GM18868 (cell line): Measurements from ENCODE around the gene CPXM2.
"Not testable (repeated sequence)": the region's sequence is repeated elsewhere in the genome, so short reads cannot be mapped to it uniquely, and the experiment has no call there.

ENCODE experiments used
- ATAC-seq: cut with Tn5 transposase; IDR thresholded peaks from one replicate; pipeline ENCODE4 v1.9.1; 2021; ENCODE audit warnings: mild to moderate bottlenecking, moderate library complexity; ENCODE audit not compliant: unreplicated experiment

The CPXM2 gene

GRCh38 chr10:123747426-123747825, 144.2 kb downstream of the CPXM2 start:
- ATAC-seq: no peak

DNA sequence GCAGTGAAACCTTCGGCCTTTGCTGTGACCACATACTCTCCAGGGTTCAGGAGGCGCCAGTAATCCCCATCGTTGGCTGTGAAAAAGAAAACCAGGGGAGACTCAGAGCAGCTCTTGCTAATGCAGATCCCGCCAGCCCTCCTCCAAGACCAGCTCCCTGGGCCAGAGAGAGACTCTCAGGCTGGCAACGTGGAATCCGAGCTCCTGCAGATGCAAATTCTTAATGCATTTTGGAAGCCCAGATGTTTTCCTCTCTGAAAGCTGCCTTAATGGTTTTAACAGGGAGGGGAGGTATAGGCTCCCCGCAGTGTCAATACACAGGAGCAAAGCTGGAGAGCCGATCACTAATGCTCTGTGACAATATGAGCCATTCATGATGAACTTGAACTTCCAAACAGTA, 144.7 kb downstream of the CPXM2 start:
- no peak for ATAC-seq

- no peak for ATAC-seq
Observed at GRCh38 chr10:123746520-123746919, 145.1 kb downstream of the CPXM2 start.

GRCh38 chr10:123746061-123746460, 145.5 kb downstream of the CPXM2 start:
- ATAC-seq: no peak

DNA sequence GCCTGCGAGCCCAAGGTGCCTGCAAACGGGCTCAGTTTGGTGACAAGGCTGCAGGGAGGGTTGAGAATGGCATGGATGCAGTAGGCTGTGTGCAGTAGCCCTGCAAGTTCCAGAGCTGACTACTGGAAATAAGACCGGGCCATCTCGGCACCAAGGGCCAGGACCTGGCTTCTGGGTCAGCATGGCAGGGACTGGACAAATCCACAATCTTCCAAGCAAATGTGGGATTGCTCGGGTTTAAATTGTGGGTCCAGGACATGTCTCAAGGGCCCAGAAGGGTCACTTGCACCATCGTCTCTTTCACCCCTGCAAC, 147.4 kb downstream of the CPXM2 start:
- no peak for ATAC-seq

DNA sequence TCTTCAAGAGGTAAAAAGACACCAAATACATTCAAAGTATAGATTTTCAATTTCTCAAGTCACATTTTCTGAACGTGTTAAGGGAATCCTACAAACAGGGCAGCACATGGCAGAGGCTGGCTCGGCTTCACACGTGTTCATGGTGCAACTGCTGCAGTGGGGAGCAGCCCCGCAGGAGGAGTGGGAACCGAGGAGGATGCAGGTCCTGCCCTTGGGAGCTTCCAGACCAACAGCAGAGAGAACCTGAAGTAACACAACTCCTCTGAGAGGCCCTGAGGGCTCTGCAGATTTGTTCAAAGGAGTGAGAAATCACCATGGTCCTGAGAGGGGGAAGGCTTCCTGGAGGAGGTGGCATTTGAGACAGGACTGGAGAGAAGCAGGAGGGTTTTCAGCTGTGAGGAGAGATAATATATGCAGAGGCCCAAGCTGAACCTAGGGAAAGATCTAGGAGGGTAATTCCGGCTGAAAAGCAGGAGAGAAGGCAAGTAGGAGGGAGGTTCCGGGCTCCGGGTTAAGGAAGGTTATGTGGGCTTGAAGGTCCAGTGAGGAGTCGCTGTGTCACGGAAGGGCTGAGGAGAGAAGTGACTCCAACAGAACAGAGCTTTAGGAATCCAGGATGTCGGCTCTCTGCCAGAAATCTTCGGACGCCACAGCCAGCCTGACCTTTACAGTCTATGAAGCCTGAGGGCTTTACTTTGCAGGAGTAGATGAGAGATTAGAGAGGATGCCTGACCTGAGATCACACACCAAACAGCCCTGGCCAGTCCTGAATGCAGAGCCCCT, 148.0 kb downstream of the CPXM2 start:
- ATAC-seq: no peak

DNA sequence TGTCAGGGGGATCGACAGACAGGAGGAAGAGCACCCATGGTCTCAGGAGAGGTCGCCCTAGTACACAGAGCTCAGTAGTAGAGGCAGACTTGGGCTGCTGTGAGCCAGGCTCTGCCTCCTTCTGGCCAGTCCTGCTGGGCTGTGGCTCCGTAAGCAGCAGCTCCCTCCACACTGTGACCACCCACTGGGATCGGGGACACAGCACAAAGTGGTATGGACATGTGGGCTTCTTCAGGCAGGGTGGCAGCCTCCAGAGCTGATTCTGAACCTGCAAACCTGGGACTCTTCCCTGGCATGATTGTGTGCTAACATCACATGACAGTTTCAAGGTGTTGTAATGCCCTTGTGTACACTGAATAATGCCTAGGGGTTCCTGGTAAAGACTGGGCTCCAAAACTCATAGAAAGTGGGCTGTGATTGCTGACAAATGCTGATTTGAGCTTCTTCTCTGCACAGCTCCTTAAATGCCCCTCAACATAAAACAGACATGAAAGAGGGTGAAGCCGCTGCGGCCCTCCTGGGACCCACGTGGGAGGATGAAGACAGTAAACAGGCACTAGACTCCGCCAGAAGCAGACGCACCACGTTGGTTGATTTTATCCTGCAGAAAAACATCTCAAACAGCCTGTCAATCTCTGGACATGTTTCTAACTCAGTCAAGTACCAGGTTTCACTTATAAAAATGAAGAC, 148.7 kb downstream of the CPXM2 start:
- no peak for ATAC-seq

GRCh38 chr10:123741711-123742110, 149.9 kb downstream of the CPXM2 start:
- ATAC-seq: no peak

- ATAC-seq: no peak
Observed at GRCh38 chr10:123741146-123741545, 150.5 kb downstream of the CPXM2 start.

- ATAC-seq: not testable (repeated sequence)
Observed at GRCh38 chr10:123736917-123737316, 154.7 kb downstream of the CPXM2 start.

- no peak for ATAC-seq
Observed at GRCh38 chr10:123729523-123729922, 162.1 kb downstream of the CPXM2 start.

DNA sequence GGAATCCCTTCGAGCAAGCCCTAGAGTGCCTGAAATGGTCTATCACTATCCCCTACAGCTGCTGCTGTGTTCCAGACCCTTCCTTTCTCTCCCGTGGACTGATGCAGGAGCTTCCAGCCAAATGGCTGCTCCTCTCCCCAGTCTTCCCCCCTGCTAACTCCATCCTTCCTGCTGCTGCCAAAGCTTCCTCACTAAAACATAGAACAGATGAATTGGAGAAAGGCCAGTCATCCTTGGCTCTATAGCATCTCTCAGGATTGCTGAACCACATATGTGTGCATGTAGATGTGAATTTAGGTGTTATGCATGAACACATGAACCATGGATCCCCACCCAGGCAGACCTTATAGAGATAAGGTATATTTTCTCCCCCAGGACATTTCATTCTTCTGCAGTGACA, 164.8 kb downstream of the CPXM2 start:
- no peak for ATAC-seq

DNA sequence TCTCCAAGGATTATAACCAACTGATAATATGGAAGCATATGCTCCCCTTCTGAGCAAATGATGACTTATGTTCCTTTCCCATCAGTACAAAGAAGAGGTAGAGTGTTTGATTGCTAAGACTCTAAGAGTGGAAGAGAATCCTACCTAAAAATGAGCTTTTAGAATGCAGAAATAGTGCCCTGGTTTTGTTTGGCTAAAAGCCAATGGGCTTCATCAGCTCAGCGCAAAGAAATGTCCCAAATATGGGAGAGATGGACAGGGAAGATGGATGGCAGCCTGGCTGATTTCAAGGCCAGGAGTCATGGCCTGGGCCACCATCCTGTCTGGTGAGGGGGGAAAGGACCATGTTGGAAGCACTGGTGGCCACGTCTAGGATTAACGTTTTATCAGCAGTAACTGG, 165.2 kb downstream of the CPXM2 start:
- no peak for ATAC-seq

- no peak for ATAC-seq
Observed at GRCh38 chr10:123724747-123725146, 166.9 kb downstream of the CPXM2 start.

DNA sequence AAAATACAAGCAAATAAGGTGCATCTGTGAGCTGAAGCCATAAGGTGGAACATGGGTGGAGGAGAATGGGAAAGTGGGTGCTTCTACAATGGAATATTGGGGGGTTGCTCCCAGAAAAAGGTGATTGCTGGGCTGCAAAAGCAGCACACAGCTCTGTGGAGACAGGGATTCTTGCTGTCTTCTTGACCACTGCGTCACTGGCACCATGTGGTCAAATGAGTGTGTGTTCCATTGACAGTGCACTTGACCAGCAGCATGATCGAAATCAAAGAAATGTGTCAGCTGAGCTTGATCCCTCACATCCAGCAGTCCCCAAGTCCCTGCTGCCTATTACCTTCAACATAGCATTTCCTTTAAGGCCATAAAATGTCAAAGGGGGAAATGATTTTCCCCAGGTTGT, 169.3 kb downstream of the CPXM2 start:
- ATAC-seq: no peak

- ATAC-seq: no peak
Observed at GRCh38 chr10:123721441-123722049, 170.1 kb downstream of the CPXM2 start.

- ATAC-seq: no peak
Observed at GRCh38 chr10:123720536-123720935, 171.1 kb downstream of the CPXM2 start.

DNA sequence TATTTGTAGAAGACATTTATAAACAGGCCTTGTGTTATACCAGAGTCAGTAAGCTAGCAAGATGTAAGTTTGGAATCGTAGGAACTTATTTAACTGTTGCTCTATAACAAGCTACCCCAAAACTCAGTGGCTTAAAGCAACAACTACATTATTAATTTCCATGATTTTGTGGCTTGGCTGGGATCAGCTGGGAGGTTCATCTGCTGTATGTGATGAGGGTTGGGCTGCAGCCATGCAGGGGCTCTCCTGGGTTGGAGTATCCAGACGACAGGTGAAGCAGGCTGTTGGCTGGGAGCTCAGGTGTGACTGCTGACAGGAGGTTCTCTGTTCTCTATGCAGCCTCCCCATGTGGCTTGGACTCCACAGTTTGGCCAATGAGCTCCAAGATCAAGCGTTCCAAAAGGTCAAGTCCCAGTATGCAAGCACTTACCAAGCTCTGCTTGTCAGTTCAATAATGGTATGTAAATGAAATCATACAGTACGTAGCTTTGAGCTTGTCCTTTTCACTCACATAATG, 173.0 kb downstream of the CPXM2 start:
- ATAC-seq: no peak

GRCh38 chr10:123717336-123717735, 174.3 kb downstream of the CPXM2 start:
- no peak for ATAC-seq

DNA sequence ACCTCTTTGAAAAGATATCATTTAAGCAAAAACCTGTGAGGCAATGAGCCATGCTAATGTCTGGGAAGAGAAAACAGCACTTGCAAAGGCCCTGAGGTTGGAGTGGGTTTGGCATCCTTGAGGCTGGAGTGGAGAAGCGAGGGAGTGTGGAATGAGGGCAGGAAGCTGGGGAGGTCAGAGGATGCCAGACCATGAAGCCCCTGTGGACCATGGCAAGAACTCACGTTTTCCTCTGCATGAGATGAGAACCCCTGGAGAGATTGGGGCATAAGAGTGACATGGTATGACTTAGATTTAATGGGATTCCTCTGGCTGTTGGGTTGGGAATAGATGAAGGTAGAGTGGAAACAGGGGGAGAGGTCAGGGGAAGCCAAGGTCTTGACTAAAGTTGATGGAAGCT, 176.1 kb downstream of the CPXM2 start:
- no peak for ATAC-seq

DNA sequence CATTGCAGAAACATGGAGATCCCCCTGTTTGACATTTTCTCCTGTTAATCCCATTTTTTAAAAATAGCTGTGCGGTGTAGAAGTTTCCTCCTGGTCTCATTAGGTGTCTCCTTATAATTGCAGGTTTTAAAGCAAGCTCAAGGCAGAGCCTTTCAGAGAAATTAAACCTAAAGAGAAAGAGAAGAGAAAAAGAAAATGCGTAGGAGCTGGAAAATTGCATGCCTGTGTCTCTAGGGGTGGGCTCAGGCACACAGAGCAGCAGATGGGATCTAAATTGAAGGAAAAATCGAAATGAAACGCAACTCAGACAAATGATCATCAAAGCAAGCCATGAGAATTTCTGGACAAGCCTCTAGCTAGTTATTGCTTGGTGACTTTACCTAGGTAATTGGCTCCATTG, 185.4 kb downstream of the CPXM2 start:
- no peak for ATAC-seq

GRCh38 chr10:123704812-123705211, 186.8 kb downstream of the CPXM2 start:
- no peak for ATAC-seq
